22Rv1 (cell line): ENCODE data around the gene DIPK2B.

ENCODE experiments used
- H3K27ac ChIP-seq: fragments of 450-650 bp; 2 replicates; pipeline ENCODE4 v1.5.1; 2017
- ZFX ChIP-seq: fragments of 450-650 bp; IDR thresholded peaks from 2 replicates; pipeline ENCODE4 v1.6.1; 2017; ENCODE audit warnings: antibody characterized with exemption, borderline replicate concordance
- TF ChIP-seq, protein P1 (sequence below): fragments of 450-650 bp; IDR thresholded peaks from 2 replicates; pipeline ENCODE4 v1.5.1; 2017; ENCODE audit warnings: mild to moderate bottlenecking

Gene DIPK2B

DNA sequence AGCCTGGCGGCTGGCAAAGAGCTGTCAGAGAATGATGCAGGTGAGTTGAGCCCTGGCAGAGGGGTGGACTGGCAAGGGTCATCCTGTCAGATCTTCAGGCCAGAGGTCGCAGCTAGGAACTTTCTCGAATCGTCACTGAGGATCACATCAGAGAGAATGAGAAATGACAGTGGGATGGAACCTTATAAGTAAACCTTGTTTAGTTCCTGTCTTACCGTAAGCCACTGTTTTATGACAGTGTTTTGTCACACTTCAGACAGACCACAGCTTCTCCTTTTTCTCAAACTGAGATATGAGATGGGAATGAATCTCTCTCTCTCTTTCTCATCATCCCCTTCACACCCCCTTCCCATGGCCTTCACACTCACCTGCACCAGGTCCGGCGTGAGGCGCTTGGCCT is 9.3 kb downstream of the DIPK2B start:
- no peak for TF ChIP-seq ZFX
- TF ChIP-seq, protein P1, sequence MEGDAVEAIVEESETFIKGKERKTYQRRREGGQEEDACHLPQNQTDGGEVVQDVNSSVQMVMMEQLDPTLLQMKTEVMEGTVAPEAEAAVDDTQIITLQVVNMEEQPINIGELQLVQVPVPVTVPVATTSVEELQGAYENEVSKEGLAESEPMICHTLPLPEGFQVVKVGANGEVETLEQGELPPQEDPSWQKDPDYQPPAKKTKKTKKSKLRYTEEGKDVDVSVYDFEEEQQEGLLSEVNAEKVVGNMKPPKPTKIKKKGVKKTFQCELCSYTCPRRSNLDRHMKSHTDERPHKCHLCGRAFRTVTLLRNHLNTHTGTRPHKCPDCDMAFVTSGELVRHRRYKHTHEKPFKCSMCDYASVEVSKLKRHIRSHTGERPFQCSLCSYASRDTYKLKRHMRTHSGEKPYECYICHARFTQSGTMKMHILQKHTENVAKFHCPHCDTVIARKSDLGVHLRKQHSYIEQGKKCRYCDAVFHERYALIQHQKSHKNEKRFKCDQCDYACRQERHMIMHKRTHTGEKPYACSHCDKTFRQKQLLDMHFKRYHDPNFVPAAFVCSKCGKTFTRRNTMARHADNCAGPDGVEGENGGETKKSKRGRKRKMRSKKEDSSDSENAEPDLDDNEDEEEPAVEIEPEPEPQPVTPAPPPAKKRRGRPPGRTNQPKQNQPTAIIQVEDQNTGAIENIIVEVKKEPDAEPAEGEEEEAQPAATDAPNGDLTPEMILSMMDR: no peak

DNA sequence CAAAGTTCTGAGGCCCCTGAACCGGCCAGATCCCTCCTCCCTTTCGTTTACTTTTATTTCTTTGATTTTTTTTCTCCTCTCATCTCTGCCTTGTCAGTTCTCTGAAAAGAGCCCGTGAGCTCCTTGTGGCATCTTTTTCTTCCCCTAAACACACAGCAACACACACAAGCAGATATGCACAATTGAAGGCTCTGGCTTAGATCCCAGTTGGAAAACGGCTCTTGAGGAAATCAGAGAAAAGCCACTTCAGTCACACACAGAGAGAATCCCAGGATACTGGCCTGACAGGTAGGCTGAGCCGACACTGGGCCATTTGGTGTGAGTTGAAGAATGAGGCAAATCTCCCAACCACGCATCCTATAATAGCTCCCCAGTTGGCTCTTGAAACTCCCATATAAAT is 12.9 kb downstream of the DIPK2B start:
- no peak overlapping the region for H3K27ac ChIP-seq
- TF ChIP-seq, protein P1: no peak
- no peak for TF ChIP-seq ZFX

More for the DNA sequence above, 9.3 kb downstream of the DIPK2B start:
- no peak overlapping the region for H3K27ac ChIP-seq

DNA sequence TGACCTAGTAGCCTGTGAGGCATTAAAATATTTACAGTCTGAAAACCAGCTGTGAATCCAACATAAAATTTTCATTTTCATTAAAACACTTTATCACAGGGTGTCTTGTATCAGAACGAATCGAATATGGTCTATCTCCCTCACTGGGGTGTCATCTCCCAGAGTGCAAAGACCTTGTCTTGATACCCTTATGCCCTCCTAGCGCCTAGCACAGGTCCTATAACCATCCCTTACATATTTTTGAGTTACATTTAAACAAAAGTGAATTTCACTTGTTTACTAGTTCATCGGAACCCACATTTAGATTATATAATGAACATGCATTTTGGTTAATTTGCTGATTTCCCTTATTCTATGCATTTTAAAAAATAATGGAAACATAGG is 14.0 kb downstream of the DIPK2B start:
- TF ChIP-seq, protein P1: no peak
- TF ChIP-seq ZFX: no peak
- H3K27ac ChIP-seq: no peak overlapping the region

GRCh38 chrX:45184211-45184610 is 16.5 kb downstream of the DIPK2B start:
- TF ChIP-seq, protein P1: no peak
- no peak for TF ChIP-seq ZFX
- H3K27ac ChIP-seq: no peak overlapping the region

- TF ChIP-seq, protein P1: no peak
- no peak for TF ChIP-seq ZFX
- H3K27ac ChIP-seq: no peak overlapping the region
Observed at GRCh38 chrX:45172890-45173289, 27.8 kb downstream of the DIPK2B start.

DNA sequence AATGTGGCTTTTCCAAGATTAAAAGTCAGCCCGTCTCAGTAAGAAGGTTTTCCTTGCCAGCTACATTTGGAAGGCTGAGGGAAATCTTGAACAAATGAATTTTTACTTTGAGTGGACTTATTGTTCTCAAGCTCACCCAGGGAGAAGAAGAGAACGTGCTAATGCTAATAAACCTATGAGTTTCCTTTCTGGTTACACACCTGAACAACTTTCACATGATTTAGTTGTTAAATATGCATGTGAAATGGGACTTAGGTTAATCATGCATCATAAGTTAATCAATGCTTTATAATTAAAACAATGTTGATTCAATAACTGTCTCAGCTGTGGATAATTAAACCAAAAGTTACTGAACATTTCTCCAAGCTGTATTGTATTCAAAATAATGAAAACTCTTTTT is 33.9 kb downstream of the DIPK2B start:
- H3K27ac ChIP-seq: no peak overlapping the region
- TF ChIP-seq, protein P1: no peak
- TF ChIP-seq ZFX: no peak

DNA sequence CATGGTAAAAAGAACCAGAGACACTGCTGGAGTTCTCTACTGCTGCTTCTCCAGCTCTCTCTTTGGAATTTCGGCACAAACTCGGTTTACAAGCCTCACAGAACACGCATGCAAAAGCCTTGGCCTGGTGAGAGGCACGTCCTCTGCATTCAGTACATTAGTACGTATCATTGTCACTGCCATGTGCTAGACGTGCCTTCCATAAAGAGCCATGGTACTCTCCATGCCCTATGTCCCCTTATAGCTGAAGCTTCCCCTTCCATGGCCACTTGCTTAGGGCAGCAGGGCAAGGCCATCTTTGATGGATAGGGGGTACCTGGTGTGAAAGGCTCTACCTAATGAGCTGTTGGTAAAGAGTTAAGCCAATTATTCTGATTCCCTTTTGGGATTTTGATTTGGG is 35.0 kb downstream of the DIPK2B start:
- H3K27ac ChIP-seq: no peak overlapping the region
- TF ChIP-seq, protein P1: no peak
- TF ChIP-seq ZFX: no peak
